Measurements from ENCODE around the gene GRIN2C. TPM values are rescaled to one million over a fixed set of nuclear protein-coding genes. Genes with fewer than 3 reads are reported as not detected.

The GRIN2C gene
- total and polyA plus RNA-seq, 9 donors = 0.11 to 0.82 (median 0.36) TPM

- Histone ChIP-seq H3K4me1 (ENCODE audit: insufficient read depth) (no peaks in the 10 kb centered on the region), H3K9me3 (no peaks in the 10 kb centered on the region), H3K27me3 (no peaks in the 10 kb centered on the region), H3K4me3 (no peak overlapping the region), H3K27ac (no peak overlapping the region), H3K36me3 (no peaks in the 10 kb centered on the region)
- WGBS, 3 donors = 80 to 83% (median 81%) methylated on average over 11 of the region's 11 CpGs
- DNase-seq = no peak
- intact Hi-C loops (cut with DNase I) = no loop called here
- no peak for TF ChIP-seq POLR2A (IDR thresholded peaks at IDR 0.05)
- TF ChIP-seq CTCF (IDR thresholded peaks at IDR 0.05) = no peak
- no peak for TF ChIP-seq EP300 (IDR thresholded peaks at IDR 0.05)
These were observed 38.8 kb upstream of the GRIN2C start for GRCh38 chr17:74898376-74898946.

- no peaks in the 10 kb centered on the region for H3K9me3 ChIP-seq
- peaks cover 3% of the 10 kb centered on the region for H3K4me1 ChIP-seq (ENCODE audit: insufficient read depth)
- H3K4me3 ChIP-seq = no peak overlapping the region
- no peak for DNase-seq
- H3K27me3 ChIP-seq = no peaks in the 10 kb centered on the region
- 26 to 28% (median 28%) methylated on average over 21 to 22 of the region's 22 CpGs for WGBS, 3 donors
- no peak overlapping the region for H3K27ac ChIP-seq
- no peaks in the 10 kb centered on the region for H3K36me3 ChIP-seq
- TF ChIP-seq CTCF (IDR thresholded peaks at IDR 0.05) = no peak
- TF ChIP-seq POLR2A (IDR thresholded peaks at IDR 0.05) = no peak
- TF ChIP-seq EP300 (IDR thresholded peaks at IDR 0.05) = no peak
- intact Hi-C loops (cut with DNase I) = no loop called here
These were observed 34.4 kb upstream of the GRIN2C start for GRCh38 chr17:74893936-74894671.

- peaks cover 3% of the 10 kb centered on the region for H3K4me1 ChIP-seq (ENCODE audit: insufficient read depth)
- intact Hi-C loops (cut with DNase I) = no loop called here
- H3K4me3 ChIP-seq = no peak within 1 kb of the TSS
- no peak for DNase-seq
- no peaks in the 10 kb centered on the region for H3K36me3 ChIP-seq
- TF ChIP-seq POLR2A (IDR thresholded peaks at IDR 0.05) = no peak
- no peak for TF ChIP-seq EP300 (IDR thresholded peaks at IDR 0.05)
- no peak for TF ChIP-seq CTCF (IDR thresholded peaks at IDR 0.05)
- H3K9me3 ChIP-seq = no peaks in the 10 kb centered on the region
- WGBS, 3 donors = 1 to 4% (median 2%) methylated on average over 59 to 86 of the region's 86 CpGs
- no peak within 1 kb of the TSS for H3K27ac ChIP-seq
- no peaks in the 10 kb centered on the region for H3K27me3 ChIP-seq
These were observed 33.6 kb upstream of the GRIN2C start, which contains the start of gene FADS6 for GRCh38 chr17:74892974-74893911. Gene FADS6 (minus strand): TSS chr17:74893633. CDS start chr17:74893595, 38 bp downstream.

GRCh38 chr17:74892013-74892841, 32.5 kb upstream of the GRIN2C start:
- no peak overlapping the region for H3K27ac ChIP-seq
- no peak overlapping the region for H3K4me3 ChIP-seq
- TF ChIP-seq CTCF (IDR thresholded peaks at IDR 0.05) (no peak), POLR2A (IDR thresholded peaks at IDR 0.05) (no peak), EP300 (IDR thresholded peaks at IDR 0.05) (no peak)
- intact Hi-C loops (cut with DNase I) = no loop called here
- H3K27me3 ChIP-seq = no peaks in the 10 kb centered on the region
- no peak for DNase-seq
- H3K4me1 ChIP-seq (ENCODE audit: insufficient read depth) = peaks cover 3% of the 10 kb centered on the region
- H3K36me3 ChIP-seq = no peaks in the 10 kb centered on the region
- WGBS, 3 donors = 64 to 74% (median 65%) methylated on average over 20 of the region's 20 CpGs
- no peaks in the 10 kb centered on the region for H3K9me3 ChIP-seq
